Measurements from ENCODE around the gene PLA2G4E.

Gene PLA2G4E

GRCh38 chr15:41992151-41992802, 28.6 kb downstream of the PLA2G4E start:
- DNase-seq = no peak

GRCh38 chr15:41990691-41991090, 30.2 kb downstream of the PLA2G4E start:
- DNase-seq = no peak

GRCh38 chr15:41990243-41990605, 30.6 kb downstream of the PLA2G4E start:
- DNase-seq = no peak

- peak; percentile 89 for DNase-seq
These were observed 31.1 kb downstream of the PLA2G4E start for GRCh38 chr15:41989573-41990242.

- DNase-seq = no peak
These were observed 31.8 kb downstream of the PLA2G4E start for GRCh38 chr15:41988896-41989572.

- no peak for DNase-seq
These were observed 32.9 kb downstream of the PLA2G4E start for GRCh38 chr15:41987925-41988275.

GRCh38 chr15:41987246-41987924, 33.5 kb downstream of the PLA2G4E start:
- no peak for DNase-seq

- no peak for DNase-seq
These were observed 35.3 kb downstream of the PLA2G4E start for GRCh38 chr15:41985236-41986160.

- DNase-seq = no peak
These were observed 36.2 kb downstream of the PLA2G4E start for GRCh38 chr15:41984622-41985021.

- no peak for DNase-seq
These were observed 36.9 kb downstream of the PLA2G4E start for GRCh38 chr15:41983621-41984571.

GRCh38 chr15:41983221-41983620, 37.6 kb downstream of the PLA2G4E start:
- no peak for DNase-seq

- no peak for DNase-seq
These were observed 38.5 kb downstream of the PLA2G4E start for GRCh38 chr15:41982133-41982930.

GRCh38 chr15:41981371-41982132, 39.3 kb downstream of the PLA2G4E start:
- DNase-seq = no peak

- no peak for DNase-seq
These were observed 40.1 kb downstream of the PLA2G4E start for GRCh38 chr15:41980654-41981323.

GRCh38 chr15:41979493-41980266, 41.2 kb downstream of the PLA2G4E start:
- no peak for DNase-seq

- DNase-seq = no peak
These were observed 42.3 kb downstream of the PLA2G4E start for GRCh38 chr15:41978534-41978933.

- DNase-seq = no peak
These were observed 43.0 kb downstream of the PLA2G4E start for GRCh38 chr15:41977757-41978383.

GRCh38 chr15:41975669-41976068, 45.2 kb downstream of the PLA2G4E start:
- DNase-seq = no peak
